Measurements from ENCODE around the gene ELP1.
A peak's percentile ranks its signal among the peaks of the same experiment; 100 is the strongest.

The ELP1 gene

DNA sequence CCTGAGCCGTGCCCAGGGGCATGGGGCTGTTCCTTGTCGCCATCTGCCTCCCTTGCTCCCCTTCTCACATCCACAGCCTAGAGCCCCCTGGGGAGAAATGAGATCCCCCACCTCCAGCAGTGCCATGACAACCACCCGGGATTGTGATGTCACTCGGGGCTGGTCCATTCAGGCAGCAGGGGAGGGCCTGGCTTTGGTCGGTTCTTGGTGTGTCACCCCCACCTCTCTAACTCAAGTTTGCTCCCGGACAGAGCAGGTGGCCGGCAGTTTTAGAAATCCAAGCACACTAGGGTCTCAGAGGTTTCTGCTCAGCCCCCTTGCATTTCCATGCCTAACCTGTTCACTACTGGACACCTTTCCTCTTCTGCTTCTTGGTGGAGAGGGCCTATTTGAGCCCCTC lies 78.0 kb downstream of the ELP1 start, which contains the start of gene ACTL7B:
TSS of gene ACTL7B (minus strand) at position 99 of the 400 bp plus-strand sequence. CDS start at position 43, 56 bp downstream.
- peaks cover 0 to 3% (median 0%) of the 10 kb centered on the region in 5 experiments for H3K27me3 ChIP-seq (replicated peaks in 2 of 5; ENCODE audit: control insufficient read depth in 4 of 5, insufficient read depth in 5 of 5, low read length in 4 of 5)
- WGBS (ENCODE audit: insufficient coverage): 98% methylated on average over 7 of the region's 7 CpGs
- H3K4me3 ChIP-seq (ENCODE audit: control insufficient read depth in 1 of 7, extremely low read depth in 1 of 7, insufficient read depth in 4 of 7, low read depth in 2 of 7, low read length in 6 of 7): no peak within 1 kb of the TSS
- H3K36me3 ChIP-seq (ENCODE audit: control insufficient read depth in 4 of 4, insufficient read depth in 4 of 4, low read length in 3 of 4): no peaks in the 10 kb centered on the region
- H3K4me1 ChIP-seq (ENCODE audit: control extremely low read depth in 1 of 4, control insufficient read depth in 4 of 4, insufficient read depth in 4 of 4, low read length in 3 of 4): no peaks in the 10 kb centered on the region
- ChIA-PET CTCF (no interaction called here), POLR2A (no interaction called here)
- DNase-seq: no peak
- H3K27ac ChIP-seq (ENCODE audit: insufficient read depth in 1 of 2, low read depth in 1 of 2, low read length in 2 of 2, poor library complexity in 1 of 2, severe bottlenecking in 2 of 2): no peak within 1 kb of the TSS
- no peaks in the 10 kb centered on the region for H3K9me3 ChIP-seq (ENCODE audit: control extremely low read depth in 1 of 5, control insufficient read depth in 4 of 5, insufficient read depth in 2 of 5, low read depth in 1 of 5, low read length in 4 of 5)

DNA sequence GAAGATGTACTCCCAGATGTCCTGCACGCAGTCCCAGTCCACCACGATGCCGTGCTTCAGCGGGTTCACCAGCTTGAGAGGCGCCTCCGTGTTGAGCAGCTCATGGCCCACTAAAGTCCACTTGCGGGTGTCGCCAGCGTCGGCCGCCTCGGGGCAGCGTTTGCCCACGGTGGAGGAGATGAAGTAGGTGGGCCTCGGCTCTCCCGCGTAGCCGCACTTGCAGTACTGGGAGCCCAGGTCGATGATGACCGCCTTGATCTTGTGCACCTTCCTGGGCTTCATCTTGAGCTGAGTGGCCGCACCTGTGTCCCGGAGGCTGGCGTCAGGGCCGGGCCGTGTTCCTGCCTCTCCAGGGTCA lies 78.4 kb downstream of the ELP1 start:
- no peaks in the 10 kb centered on the region for H3K9me3 ChIP-seq (ENCODE audit: control extremely low read depth in 1 of 5, control insufficient read depth in 4 of 5, insufficient read depth in 2 of 5, low read depth in 1 of 5, low read length in 4 of 5)
- H3K4me3 ChIP-seq (ENCODE audit: control insufficient read depth in 1 of 7, extremely low read depth in 1 of 7, insufficient read depth in 4 of 7, low read depth in 2 of 7, low read length in 6 of 7): no peak overlapping the region
- no peaks in the 10 kb centered on the region for H3K36me3 ChIP-seq (ENCODE audit: control insufficient read depth in 4 of 4, insufficient read depth in 4 of 4, low read length in 3 of 4)
- 99% methylated on average over 21 of the region's 25 CpGs for WGBS (ENCODE audit: insufficient coverage)
- ChIA-PET CTCF (no interaction called here), POLR2A (no interaction called here)
- no peak for DNase-seq
- peaks cover 0 to 3% (median 0%) of the 10 kb centered on the region in 5 experiments for H3K27me3 ChIP-seq (replicated peaks in 2 of 5; ENCODE audit: control insufficient read depth in 4 of 5, insufficient read depth in 5 of 5, low read length in 4 of 5)
- H3K27ac ChIP-seq (ENCODE audit: insufficient read depth in 1 of 2, low read depth in 1 of 2, low read length in 2 of 2, poor library complexity in 1 of 2, severe bottlenecking in 2 of 2): no peak overlapping the region
- H3K4me1 ChIP-seq (ENCODE audit: control extremely low read depth in 1 of 4, control insufficient read depth in 4 of 4, insufficient read depth in 4 of 4, low read length in 3 of 4): no peaks in the 10 kb centered on the region

DNA sequence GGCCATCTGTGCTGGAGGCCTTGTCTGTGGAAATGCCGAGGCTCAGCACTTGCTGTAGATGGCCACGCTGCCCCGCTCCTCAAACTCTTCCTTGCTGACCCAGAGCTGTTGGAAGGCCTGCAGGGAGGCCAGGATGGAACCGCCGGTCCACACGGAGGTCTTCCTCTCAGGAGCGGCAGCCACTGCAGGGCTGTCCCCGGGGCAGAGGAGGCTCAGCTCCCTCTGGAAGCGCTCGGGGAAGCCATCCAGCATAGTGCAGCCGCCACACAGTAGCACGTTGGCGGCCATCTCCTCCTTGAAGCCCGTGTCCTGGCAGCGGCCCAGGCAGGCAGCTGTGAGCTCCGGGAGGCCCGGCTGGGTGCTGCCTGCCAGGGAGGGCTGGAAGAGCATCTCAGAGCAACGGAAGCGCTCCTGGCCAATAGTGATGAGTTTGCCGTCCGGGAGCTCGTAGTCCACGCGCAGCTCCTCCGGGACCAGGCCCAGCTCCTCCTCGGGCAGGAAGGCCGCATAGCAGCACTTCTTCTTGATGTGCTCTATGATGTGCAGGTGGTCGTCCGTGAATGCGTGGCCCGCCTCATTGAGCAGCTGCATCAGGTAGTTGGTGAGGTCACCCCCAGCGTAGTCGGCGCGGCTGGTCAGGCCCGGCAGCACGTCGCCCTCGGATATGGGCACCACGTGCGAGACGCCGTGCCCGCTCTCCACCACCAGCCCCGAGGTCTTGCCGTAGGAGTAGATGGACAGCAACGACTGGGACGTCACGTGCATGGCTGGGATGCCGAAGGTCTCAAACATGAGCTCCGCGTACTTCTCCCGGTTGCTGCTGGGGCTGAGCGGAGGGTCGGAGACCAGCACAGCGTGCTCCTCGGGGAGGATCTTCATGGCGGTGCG lies 79.0 kb downstream of the ELP1 start:
- no peaks in the 10 kb centered on the region for H3K9me3 ChIP-seq (ENCODE audit: control extremely low read depth in 1 of 5, control insufficient read depth in 4 of 5, insufficient read depth in 2 of 5, low read depth in 1 of 5, low read length in 4 of 5)
- no peaks in the 10 kb centered on the region for H3K36me3 ChIP-seq (ENCODE audit: control insufficient read depth in 4 of 4, insufficient read depth in 4 of 4, low read length in 3 of 4)
- CTCF ChIA-PET: no interaction called here
- POLR2A ChIA-PET: no interaction called here
- WGBS (ENCODE audit: insufficient coverage): 97% methylated on average over 54 of the region's 59 CpGs
- H3K4me3 ChIP-seq (ENCODE audit: control insufficient read depth in 1 of 7, extremely low read depth in 1 of 7, insufficient read depth in 4 of 7, low read depth in 2 of 7, low read length in 6 of 7): no peak overlapping the region
- H3K27me3 ChIP-seq (replicated peaks in 2 of 5; ENCODE audit: control insufficient read depth in 4 of 5, insufficient read depth in 5 of 5, low read length in 4 of 5): peaks cover 0 to 3% (median 0%) of the 10 kb centered on the region in 5 experiments
- no peaks in the 10 kb centered on the region for H3K4me1 ChIP-seq (ENCODE audit: control extremely low read depth in 1 of 4, control insufficient read depth in 4 of 4, insufficient read depth in 4 of 4, low read length in 3 of 4)
- DNase-seq: no peak
- H3K27ac ChIP-seq (ENCODE audit: insufficient read depth in 1 of 2, low read depth in 1 of 2, low read length in 2 of 2, poor library complexity in 1 of 2, severe bottlenecking in 2 of 2): no peak overlapping the region

DNA sequence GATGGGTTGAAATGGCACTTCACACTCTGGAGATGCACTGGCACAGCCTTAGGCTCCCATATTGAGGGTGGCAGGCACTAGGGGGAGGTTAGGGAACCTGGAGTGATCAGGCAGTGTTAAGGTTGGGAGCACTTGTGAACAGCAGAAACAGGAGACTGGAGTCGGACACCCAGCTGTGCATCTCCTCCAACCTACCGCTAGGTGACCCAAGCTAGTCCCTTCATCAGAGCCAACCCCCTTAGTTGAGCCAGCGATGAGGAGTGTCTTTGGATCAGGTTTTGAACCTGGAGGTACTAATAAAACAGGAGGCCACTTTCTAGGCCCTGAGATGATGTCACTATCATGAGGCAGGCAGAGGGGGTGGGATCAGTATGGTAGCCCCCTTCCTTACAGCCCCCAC lies 79.8 kb downstream of the ELP1 start:
- POLR2A ChIA-PET: interaction anchor here (0.6 kb wide), 1 partner anchor 33 kb away, joined by 3 read pairs; no protein-coding TSS in a partner anchor
- H3K9me3 ChIP-seq (ENCODE audit: control extremely low read depth in 1 of 5, control insufficient read depth in 4 of 5, insufficient read depth in 2 of 5, low read depth in 1 of 5, low read length in 4 of 5): no peaks in the 10 kb centered on the region
- H3K4me1 ChIP-seq (ENCODE audit: control extremely low read depth in 1 of 4, control insufficient read depth in 4 of 4, insufficient read depth in 4 of 4, low read length in 3 of 4): no peaks in the 10 kb centered on the region
- CTCF ChIA-PET: no interaction called here
- 95% methylated on average over 2 of the region's 3 CpGs for WGBS (ENCODE audit: insufficient coverage)
- H3K4me3 ChIP-seq (ENCODE audit: control insufficient read depth in 1 of 7, extremely low read depth in 1 of 7, insufficient read depth in 4 of 7, low read depth in 2 of 7, low read length in 6 of 7): no peak overlapping the region
- no peak overlapping the region for H3K27ac ChIP-seq (ENCODE audit: insufficient read depth in 1 of 2, low read depth in 1 of 2, low read length in 2 of 2, poor library complexity in 1 of 2, severe bottlenecking in 2 of 2)
- no peaks in the 10 kb centered on the region for H3K36me3 ChIP-seq (ENCODE audit: control insufficient read depth in 4 of 4, insufficient read depth in 4 of 4, low read length in 3 of 4)
- peaks cover 0 to 3% (median 0%) of the 10 kb centered on the region in 5 experiments for H3K27me3 ChIP-seq (replicated peaks in 2 of 5; ENCODE audit: control insufficient read depth in 4 of 5, insufficient read depth in 5 of 5, low read length in 4 of 5)
- no peak for DNase-seq

DNA sequence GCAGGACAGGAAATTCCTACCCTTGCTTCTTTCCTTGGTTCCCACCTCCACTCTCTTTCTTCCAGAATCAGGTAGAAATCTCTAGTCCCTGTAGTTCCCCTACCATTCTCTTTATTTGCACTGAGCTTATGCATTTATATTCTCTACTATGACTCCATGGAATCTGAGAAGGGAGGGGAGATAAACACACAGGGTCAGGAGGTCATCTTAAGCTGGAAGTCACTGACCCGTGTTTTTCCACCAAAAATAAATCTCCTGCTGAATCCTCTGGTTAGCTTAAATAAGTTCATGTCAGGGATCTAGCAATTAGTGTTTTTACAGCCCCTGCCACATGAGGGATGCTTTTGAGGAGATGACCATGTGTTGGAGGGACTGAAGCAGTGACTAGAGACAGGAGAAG lies 81.8 kb downstream of the ELP1 start:
- no peaks in the 10 kb centered on the region for H3K9me3 ChIP-seq (ENCODE audit: control extremely low read depth in 1 of 5, control insufficient read depth in 4 of 5, insufficient read depth in 2 of 5, low read depth in 1 of 5, low read length in 4 of 5)
- no peak overlapping the region for H3K4me3 ChIP-seq (ENCODE audit: control insufficient read depth in 1 of 7, extremely low read depth in 1 of 7, insufficient read depth in 4 of 7, low read depth in 2 of 7, low read length in 6 of 7)
- no peak overlapping the region for H3K27ac ChIP-seq (ENCODE audit: insufficient read depth in 1 of 2, low read depth in 1 of 2, low read length in 2 of 2, poor library complexity in 1 of 2, severe bottlenecking in 2 of 2)
- ChIA-PET CTCF (interaction anchor here (0.9 kb wide), 1 partner anchor 102 kb away, joined by 3 read pairs; no protein-coding TSS in a partner anchor), POLR2A (no interaction called here)
- peaks cover 0 to 3% (median 0%) of the 10 kb centered on the region in 4 experiments for H3K4me1 ChIP-seq (ENCODE audit: control extremely low read depth in 1 of 4, control insufficient read depth in 4 of 4, insufficient read depth in 4 of 4, low read length in 3 of 4)
- no peak for DNase-seq
- WGBS (ENCODE audit: insufficient coverage): 67% methylated on average over 1 of the region's 1 CpG
- no peaks in the 10 kb centered on the region for H3K36me3 ChIP-seq (ENCODE audit: control insufficient read depth in 4 of 4, insufficient read depth in 4 of 4, low read length in 3 of 4)
- H3K27me3 ChIP-seq (replicated peaks in 2 of 5; ENCODE audit: control insufficient read depth in 4 of 5, insufficient read depth in 5 of 5, low read length in 4 of 5): peaks cover 0 to 3% (median 0%) of the 10 kb centered on the region in 5 experiments

DNA sequence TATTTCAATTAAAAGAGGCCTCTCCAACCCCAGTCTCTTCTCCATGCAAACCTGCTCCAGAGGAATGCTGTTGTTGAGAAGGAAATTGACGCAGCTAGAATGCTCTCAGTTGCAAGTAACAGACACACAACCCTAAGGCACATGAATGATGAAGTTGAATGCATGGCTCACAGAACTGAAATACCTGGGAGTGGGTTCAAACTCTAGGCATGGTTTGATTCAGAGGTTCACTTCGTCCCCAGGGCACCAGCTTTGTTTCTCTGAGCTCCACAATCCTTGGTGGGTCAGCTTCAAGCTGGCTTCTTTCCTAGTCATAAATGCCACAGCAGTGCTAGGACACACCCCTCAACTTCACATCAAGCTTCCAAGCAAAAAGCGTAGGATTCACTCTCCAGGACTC lies 82.8 kb downstream of the ELP1 start:
- POLR2A ChIA-PET: no interaction called here
- no peaks in the 10 kb centered on the region for H3K9me3 ChIP-seq (ENCODE audit: control extremely low read depth in 1 of 5, control insufficient read depth in 4 of 5, insufficient read depth in 2 of 5, low read depth in 1 of 5, low read length in 4 of 5)
- CTCF ChIA-PET: interaction anchor here (0.6 kb wide), 1 partner anchor 15 kb away, joined by 3 read pairs; no protein-coding TSS in a partner anchor
- H3K4me1 ChIP-seq (ENCODE audit: control extremely low read depth in 1 of 4, control insufficient read depth in 4 of 4, insufficient read depth in 4 of 4, low read length in 3 of 4): peaks cover 0 to 3% (median 0%) of the 10 kb centered on the region in 4 experiments
- H3K4me3 ChIP-seq (ENCODE audit: control insufficient read depth in 1 of 7, extremely low read depth in 1 of 7, insufficient read depth in 4 of 7, low read depth in 2 of 7, low read length in 6 of 7): no peak overlapping the region
- 100% methylated on average over 1 of the region's 3 CpGs for WGBS (ENCODE audit: insufficient coverage)
- H3K27me3 ChIP-seq (replicated peaks in 2 of 5; ENCODE audit: control insufficient read depth in 4 of 5, insufficient read depth in 5 of 5, low read length in 4 of 5): peaks cover 0 to 3% (median 0%) of the 10 kb centered on the region in 5 experiments
- no peaks in the 10 kb centered on the region for H3K36me3 ChIP-seq (ENCODE audit: control insufficient read depth in 4 of 4, insufficient read depth in 4 of 4, low read length in 3 of 4)
- H3K27ac ChIP-seq (ENCODE audit: insufficient read depth in 1 of 2, low read depth in 1 of 2, low read length in 2 of 2, poor library complexity in 1 of 2, severe bottlenecking in 2 of 2): no peak overlapping the region
- DNase-seq: no peak

DNA sequence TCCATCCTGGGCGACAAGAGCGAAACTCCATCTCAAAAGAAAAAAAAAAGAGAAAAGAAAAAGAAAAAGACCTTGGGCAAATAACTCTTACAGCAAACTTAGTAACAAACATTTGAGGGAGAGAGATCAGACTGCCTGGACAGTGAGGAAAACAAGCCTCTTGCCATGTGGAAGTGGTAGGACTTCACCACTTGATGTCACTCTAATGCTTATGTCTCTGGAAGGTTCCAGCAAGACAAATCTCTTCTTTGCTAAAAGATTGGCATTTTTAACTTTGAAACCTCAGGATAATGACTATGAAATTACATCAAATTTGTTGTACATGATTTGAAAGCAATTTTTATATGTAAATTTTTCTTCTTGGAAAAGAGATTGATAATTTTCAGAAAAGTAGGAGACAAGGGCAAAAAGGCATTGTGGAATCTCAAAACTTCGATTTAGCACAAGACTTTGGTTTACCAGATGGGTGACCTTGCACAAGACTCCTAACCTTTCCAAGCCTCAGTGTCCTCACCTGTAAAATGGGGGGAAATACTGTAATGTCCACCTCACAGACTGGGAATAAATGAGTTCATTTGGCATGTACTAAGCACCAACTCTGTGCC lies 83.5 kb downstream of the ELP1 start:
- CTCF ChIA-PET: interaction anchor here (0.7 kb wide), 1 partner anchor 269 kb away, joined by 3 read pairs; the partner anchor contains the start of gene TMEM245

More for the DNA sequence above, 83.5 kb downstream of the ELP1 start:
- Histone ChIP-seq H3K4me1 (ENCODE audit: control extremely low read depth in 1 of 4, control insufficient read depth in 4 of 4, insufficient read depth in 4 of 4, low read length in 3 of 4) (peaks cover 0 to 3% (median 0%) of the 10 kb centered on the region in 4 experiments), H3K4me3 (ENCODE audit: control insufficient read depth in 1 of 7, extremely low read depth in 1 of 7, insufficient read depth in 4 of 7, low read depth in 2 of 7, low read length in 6 of 7) (no peak overlapping the region), H3K9me3 (ENCODE audit: control extremely low read depth in 1 of 5, control insufficient read depth in 4 of 5, insufficient read depth in 2 of 5, low read depth in 1 of 5, low read length in 4 of 5) (no peaks in the 10 kb centered on the region), H3K36me3 (ENCODE audit: control insufficient read depth in 4 of 4, insufficient read depth in 4 of 4, low read length in 3 of 4) (no peaks in the 10 kb centered on the region), H3K27ac (ENCODE audit: insufficient read depth in 1 of 2, low read depth in 1 of 2, low read length in 2 of 2, poor library complexity in 1 of 2, severe bottlenecking in 2 of 2) (no peak overlapping the region), H3K27me3 (replicated peaks in 2 of 5; ENCODE audit: control insufficient read depth in 4 of 5, insufficient read depth in 5 of 5, low read length in 4 of 5) (peaks cover 0 to 3% (median 0%) of the 10 kb centered on the region in 5 experiments)
- POLR2A ChIA-PET: no interaction called here
- peak in 2 of 3 donors; percentile 28 to 33 for DNase-seq
- 90% methylated on average over 1 of the region's 3 CpGs for WGBS (ENCODE audit: insufficient coverage)

Data from common myeloid progenitor, CD34-positive (primary cell).